PC-9 (cell line): ENCODE results near the gene AOAH. TPM values are rescaled to one million over a fixed set of nuclear protein-coding genes. Genes with fewer than 3 reads are reported as not detected.
A peak's percentile ranks its signal among the peaks of the same experiment; 100 is the strongest.

Experiments
- Bru-seq: library from RNA; stranded (reverse); fragments of 400-500 nt; gene quantifications from one replicate; lab custom pipeline; 2021; lab: Mats Ljungman, UMichigan
- BruChase-seq, 2 experiments: library from RNA; stranded (reverse); fragments of 400-500 nt; gene quantifications; one replicate each; lab custom pipeline; 2021; lab: Mats Ljungman, UMichigan
- BruUV-seq: library from RNA; stranded (reverse); fragments of 400-500 nt; replicated peaks from 2 replicates; lab custom pipeline; 2021; lab: Mats Ljungman, UMichigan
- CTCF ChIA-PET: fragments of 300-600 bp; sonication (Branson Sonifier 250); formaldehyde crosslinking; loops from one replicate; lab custom pipeline; 2022; ENCODE audit warnings: antibody characterized with exemption; lab: Charles Lee
- POLR2A ChIA-PET: fragments of 300-600 bp; sonication (Branson Sonifier 250); formaldehyde crosslinking; loops from one replicate; lab custom pipeline; 2022; ENCODE audit warnings: antibody characterized with exemption; ENCODE audit not compliant: unreplicated experiment; lab: Charles Lee
- DNase-seq, 2 experiments: peaks; one replicate each; pipeline versions ENCODE4 v3.0.0 to v3.0.0-alpha.2; 2015 to 2022; ENCODE audit warnings: mixed read lengths in 1 of 2
- H2AFZ ChIP-seq: fragments of 200-600 bp; sonication (generic); 2 replicates; pipeline ENCODE4 v1.8.1; 2017; ENCODE audit warnings: antibody characterized with exemption
- H3F3A ChIP-seq: fragments of 200-600 bp; sonication (generic); 2 replicates; pipeline ENCODE4 v1.8.1; 2017; ENCODE audit warnings: antibody characterized with exemption, mild to moderate bottlenecking, low read depth; ENCODE audit not compliant: insufficient read depth
- H3K27ac ChIP-seq: fragments of 200-600 bp; sonication (generic); 2 replicates; pipeline ENCODE4 v1.6.1; 2016; ENCODE audit warnings: mixed run types
- H3K27me3 ChIP-seq: fragments of 200-600 bp; sonication (generic); 2 replicates; pipeline ENCODE4 v1.6.1; 2016; ENCODE audit warnings: low read depth, mixed run types; ENCODE audit not compliant: insufficient read depth
- H3K36me3 ChIP-seq: fragments of 200-600 bp; sonication (generic); 2 replicates; pipeline ENCODE4 v1.6.1; 2016; ENCODE audit warnings: low read depth, mixed run types
- H3K4me1 ChIP-seq: fragments of 200-600 bp; sonication (generic); replicated peaks from 2 replicates; pipeline ENCODE4 v1.6.1; 2016; ENCODE audit warnings: mixed run types; ENCODE audit not compliant: insufficient read depth
- H3K4me2 ChIP-seq: fragments of 200-600 bp; sonication (generic); 2 replicates; pipeline ENCODE4 v1.6.1; 2017; ENCODE audit warnings: mixed run types
- H3K4me3 ChIP-seq: fragments of 200-600 bp; sonication (generic); 2 replicates; pipeline ENCODE4 v1.6.1; 2016; ENCODE audit warnings: mixed run types
- H3K79me2 ChIP-seq: fragments of 200-600 bp; sonication (generic); 2 replicates; pipeline ENCODE4 v1.6.1; 2017; ENCODE audit warnings: low read depth, mixed run types
- H3K9me2 ChIP-seq: fragments of 200-600 bp; sonication (generic); 2 replicates; pipeline ENCODE4 v1.8.1; 2017; ENCODE audit warnings: mild to moderate bottlenecking; ENCODE audit not compliant: insufficient read depth
- H3K9me3 ChIP-seq: fragments of 200-600 bp; sonication (generic); 2 replicates; pipeline ENCODE4 v1.8.1; 2016; ENCODE audit warnings: low read depth; ENCODE audit not compliant: insufficient read depth
- H4K20me1 ChIP-seq: fragments of 200-600 bp; sonication (generic); 2 replicates; pipeline ENCODE4 v1.8.1; 2017; ENCODE audit not compliant: insufficient read depth
- EZH2 ChIP-seq: fragments of 200-600 bp; sonication (generic); IDR thresholded peaks from 2 replicates; pipeline ENCODE4 v1.8.0; 2017; ENCODE audit warnings: antibody characterized with exemption, low read depth
- intact Hi-C: fragments of 100-400 bp; cut with micrococcal nuclease; formaldehyde crosslinking; loops from one replicate; pipeline ENCODE4 v1.10.0; 2022; ENCODE audit not compliant: unreplicated experiment
- long read RNA-seq: library from polyadenylated mRNA; stranded (forward); transcript quantifications from one replicate; pipeline ENCODE4 v2.0.0, GENCODE V29; 2022
- total RNA-seq: library from RNA; stranded (reverse); gene quantifications from 2 replicates; pipeline ENCODE4 v1.2.3, GENCODE V29; 2021
- TF ChIP-seq, protein P1 (sequence below): fragments of 200-600 bp; sonication (generic); conservative IDR thresholded peaks from 2 replicates; pipeline ENCODE4 v1.6.1; 2017; ENCODE audit warnings: mixed run types, antibody characterized with exemption, mild to moderate bottlenecking, moderate library complexity

AOAH gene, protein sequence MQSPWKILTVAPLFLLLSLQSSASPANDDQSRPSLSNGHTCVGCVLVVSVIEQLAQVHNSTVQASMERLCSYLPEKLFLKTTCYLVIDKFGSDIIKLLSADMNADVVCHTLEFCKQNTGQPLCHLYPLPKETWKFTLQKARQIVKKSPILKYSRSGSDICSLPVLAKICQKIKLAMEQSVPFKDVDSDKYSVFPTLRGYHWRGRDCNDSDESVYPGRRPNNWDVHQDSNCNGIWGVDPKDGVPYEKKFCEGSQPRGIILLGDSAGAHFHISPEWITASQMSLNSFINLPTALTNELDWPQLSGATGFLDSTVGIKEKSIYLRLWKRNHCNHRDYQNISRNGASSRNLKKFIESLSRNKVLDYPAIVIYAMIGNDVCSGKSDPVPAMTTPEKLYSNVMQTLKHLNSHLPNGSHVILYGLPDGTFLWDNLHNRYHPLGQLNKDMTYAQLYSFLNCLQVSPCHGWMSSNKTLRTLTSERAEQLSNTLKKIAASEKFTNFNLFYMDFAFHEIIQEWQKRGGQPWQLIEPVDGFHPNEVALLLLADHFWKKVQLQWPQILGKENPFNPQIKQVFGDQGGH
- not detected in 2 replicates for total RNA-seq
- percentile 3 among the genes with signal in this experiment for Bru-seq, nascent RNA
- BruChase-seq, experiment 1, labeled RNA remaining after a 2-hour chase: percentile 4 among the genes with signal in this experiment
- BruChase-seq, experiment 2, labeled RNA remaining after a 6-hour chase: percentile 2 among the genes with signal in this experiment
- long read RNA-seq: 0 reads

DNA sequence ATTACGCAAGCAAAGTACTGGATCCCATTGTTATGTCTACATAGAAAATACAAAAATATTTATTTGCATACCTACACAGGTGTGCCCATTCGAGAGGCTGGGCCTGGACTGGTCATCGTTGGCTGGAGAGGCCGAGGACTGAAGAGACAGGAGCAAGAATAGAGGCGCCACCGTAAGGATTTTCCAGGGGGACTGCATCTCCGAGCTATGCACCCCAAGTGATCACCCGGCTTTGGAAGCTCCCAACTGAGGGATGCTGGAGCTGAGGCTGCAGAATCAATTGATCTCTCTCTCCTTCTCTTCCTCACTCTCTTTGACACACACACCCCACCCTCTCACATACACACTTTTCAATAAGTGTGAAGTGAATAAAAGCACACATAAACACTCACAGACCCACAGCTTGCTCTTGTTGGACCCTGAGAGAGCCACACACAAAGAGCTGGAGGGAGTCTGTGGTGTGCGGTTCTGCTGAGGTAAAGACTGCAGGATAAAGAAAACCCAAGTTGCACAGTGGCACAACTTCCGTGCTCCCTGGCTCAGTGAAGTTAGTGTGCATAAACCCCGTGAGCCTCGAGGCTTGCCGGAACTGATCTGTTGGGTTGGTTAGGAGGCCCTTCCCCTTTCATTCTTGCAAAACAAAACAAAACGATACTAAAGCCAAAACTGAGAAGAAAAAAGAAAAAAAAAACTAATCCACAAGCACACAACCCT, at the start of gene AOAH:
TSS of gene AOAH (minus strand) at position 544 of the 714 bp plus-strand sequence. CDS start at position 198, 346 bp downstream.
- Histone ChIP-seq H3K36me3 (no peaks in the 10 kb centered on the region), H3K9me2 (no peaks in the 10 kb centered on the region), H2AFZ (no peak within 1 kb of the TSS), H3K4me2 (no peak within 1 kb of the TSS), H3K4me1 (no peaks in the 10 kb centered on the region), H3K27me3 (0 out of 2 replicates have a peak, but pooled peaks cover 7% of the 10 kb centered on the region), H3K27ac (no peak within 1 kb of the TSS), H3F3A (no peaks in the 10 kb centered on the region), H3K4me3 (no peak within 1 kb of the TSS), H3K79me2 (no peaks in the 10 kb centered on the region), H4K20me1 (0 out of 2 replicates have a peak, but pooled peaks cover 4% of the 10 kb centered on the region), H3K9me3 (0 out of 2 replicates have a peak, but pooled peaks cover 2% of the 10 kb centered on the region)
- ChIA-PET CTCF (no interaction called here), POLR2A (no interaction called here)
- BruUV-seq: no TSS peak
- intact Hi-C loops: no loop called here
- no peak for TF ChIP-seq EZH2
- TF ChIP-seq, protein P1, sequence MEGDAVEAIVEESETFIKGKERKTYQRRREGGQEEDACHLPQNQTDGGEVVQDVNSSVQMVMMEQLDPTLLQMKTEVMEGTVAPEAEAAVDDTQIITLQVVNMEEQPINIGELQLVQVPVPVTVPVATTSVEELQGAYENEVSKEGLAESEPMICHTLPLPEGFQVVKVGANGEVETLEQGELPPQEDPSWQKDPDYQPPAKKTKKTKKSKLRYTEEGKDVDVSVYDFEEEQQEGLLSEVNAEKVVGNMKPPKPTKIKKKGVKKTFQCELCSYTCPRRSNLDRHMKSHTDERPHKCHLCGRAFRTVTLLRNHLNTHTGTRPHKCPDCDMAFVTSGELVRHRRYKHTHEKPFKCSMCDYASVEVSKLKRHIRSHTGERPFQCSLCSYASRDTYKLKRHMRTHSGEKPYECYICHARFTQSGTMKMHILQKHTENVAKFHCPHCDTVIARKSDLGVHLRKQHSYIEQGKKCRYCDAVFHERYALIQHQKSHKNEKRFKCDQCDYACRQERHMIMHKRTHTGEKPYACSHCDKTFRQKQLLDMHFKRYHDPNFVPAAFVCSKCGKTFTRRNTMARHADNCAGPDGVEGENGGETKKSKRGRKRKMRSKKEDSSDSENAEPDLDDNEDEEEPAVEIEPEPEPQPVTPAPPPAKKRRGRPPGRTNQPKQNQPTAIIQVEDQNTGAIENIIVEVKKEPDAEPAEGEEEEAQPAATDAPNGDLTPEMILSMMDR: no peak
- no peak for DNase-seq

DNA sequence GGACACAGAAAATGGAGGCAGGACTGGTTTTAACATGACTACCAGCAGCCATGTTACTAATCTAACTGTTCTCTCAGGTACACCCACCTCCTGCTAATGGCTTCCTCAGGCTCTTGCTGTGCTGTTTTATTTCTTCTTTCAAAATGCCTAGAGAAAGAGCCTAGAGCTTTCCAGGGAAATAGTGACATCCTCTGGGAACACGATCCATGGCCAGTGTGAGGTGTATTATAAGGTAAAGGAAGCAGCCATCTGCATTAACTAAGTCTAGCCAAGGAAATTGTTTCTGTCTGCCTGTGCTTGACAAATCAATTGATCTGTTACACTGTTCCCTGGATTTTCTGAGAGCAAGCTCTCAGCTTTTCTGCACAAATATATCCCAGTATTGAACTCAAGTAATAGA, 42.2 kb upstream of the AOAH start:
- intact Hi-C loops: no loop called here
- H3K4me1 ChIP-seq: no peaks in the 10 kb centered on the region
- H4K20me1 ChIP-seq: no peaks in the 10 kb centered on the region; the same call in 1 of the 2 replicates
- ChIA-PET POLR2A (no interaction called here), CTCF (no interaction called here)
- H2AFZ ChIP-seq: no peak overlapping the region
- no peak for DNase-seq
- no peaks in the 10 kb centered on the region for H3K79me2 ChIP-seq
- H3K9me3 ChIP-seq: no peaks in the 10 kb centered on the region
- no peaks in the 10 kb centered on the region for H3K36me3 ChIP-seq
- no peak overlapping the region for H3K4me2 ChIP-seq
- H3K9me2 ChIP-seq: no peaks in the 10 kb centered on the region
- H3F3A ChIP-seq: no peaks in the 10 kb centered on the region
- no peaks in the 10 kb centered on the region; the same call in 1 of the 2 replicates for H3K27me3 ChIP-seq
- no TSS peak for BruUV-seq
- no peak overlapping the region for H3K27ac ChIP-seq
- no peak overlapping the region for H3K4me3 ChIP-seq
- no peak for TF ChIP-seq EZH2
- TF ChIP-seq, protein P1: no peak

DNA sequence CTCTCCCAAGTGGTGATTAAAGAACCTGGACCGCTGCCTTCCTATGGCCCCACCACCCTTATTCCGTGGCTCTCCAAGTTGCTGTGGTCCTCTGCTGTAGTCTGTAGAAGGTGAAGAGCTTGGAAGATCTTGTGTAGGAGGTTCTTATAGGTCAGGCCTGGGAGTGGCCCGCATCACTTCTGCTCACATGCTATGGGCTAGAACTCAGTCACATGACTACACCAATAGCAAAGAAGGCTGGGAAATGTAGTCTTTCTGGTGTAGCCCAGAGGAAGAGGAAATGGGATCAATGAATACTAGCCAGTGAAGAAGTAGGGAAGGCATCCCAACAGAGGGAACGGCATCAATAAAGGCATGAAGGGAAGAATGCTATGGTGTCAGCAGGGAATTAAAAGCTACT, 41.3 kb upstream of the AOAH start:
- Histone ChIP-seq H3K9me3 (no peaks in the 10 kb centered on the region), H3K4me2 (no peak overlapping the region), H3K9me2 (no peaks in the 10 kb centered on the region), H4K20me1 (no peaks in the 10 kb centered on the region; the same call in 1 of the 2 replicates), H3K27me3 (no peaks in the 10 kb centered on the region; the same call in 1 of the 2 replicates), H3K4me1 (no peaks in the 10 kb centered on the region), H3K36me3 (no peaks in the 10 kb centered on the region), H3K79me2 (no peaks in the 10 kb centered on the region), H3F3A (no peaks in the 10 kb centered on the region), H2AFZ (no peak overlapping the region), H3K4me3 (no peak overlapping the region), H3K27ac (no peak overlapping the region)
- no peak for DNase-seq
- ChIA-PET CTCF (no interaction called here), POLR2A (no interaction called here)
- intact Hi-C loops: no loop called here
- TF ChIP-seq, protein P1: no peak
- TF ChIP-seq EZH2: no peak
- no TSS peak for BruUV-seq
